Transverse colon (tissue), 4 donors: ENCODE measurements around the gene EIF6. TPM values are rescaled to one million over a fixed set of nuclear protein-coding genes. Genes with fewer than 3 reads are reported as not detected.

Experiments
- DNase-seq: peaks from one replicate; pipeline ENCODE4 v3.0.0-alpha.2; 2019
- H3K27ac ChIP-seq, 4 donors: fragments of 200-600 bp; sonication (generic); 2 replicates each; pipeline ENCODE4 v1.5.1; 2016 to 2018; ENCODE audit warnings: inconsistent platforms in 4 of 4
- H3K27me3 ChIP-seq: fragments of 200-600 bp; sonication (generic); 2 replicates; pipeline ENCODE4 v1.5.1; 2017; ENCODE audit warnings: inconsistent platforms
- H3K36me3 ChIP-seq, 4 donors: fragments of 200-600 bp; sonication (generic); 2 replicates each; pipeline ENCODE4 v1.5.1; 2017 to 2019; ENCODE audit warnings: inconsistent platforms in 4 of 4
- H3K4me1 ChIP-seq, 4 donors: fragments of 200-600 bp; sonication (generic); 2 replicates each; pipeline ENCODE4 v1.5.1; 2017 to 2020; ENCODE audit warnings: inconsistent platforms in 4 of 4
- H3K4me3 ChIP-seq, 4 donors: fragments of 200-600 bp; sonication (generic); 1 replicate in 1 of 4; 2 replicates in 3 of 4; pipeline versions ENCODE4 v1.5.1 to v1.6.1; 2017 to 2019; ENCODE audit warnings: inconsistent platforms in 4 of 4
- H3K9me3 ChIP-seq, 2 donors: fragments of 200-600 bp; sonication (generic); 2 replicates each; pipeline ENCODE4 v1.5.1; 2017 to 2019; ENCODE audit warnings: inconsistent platforms in 2 of 2
- CTCF ChIP-seq, 5 experiments: fragments of 200-600 bp in 3 of 5; fragments of 450-650 bp in 2 of 5; sonication (generic) in 3 of 5; IDR thresholded peaks; 1 replicate in 2 of 5; 2 replicates in 3 of 5; pipeline ENCODE4 v1.5.1; 2016 to 2017; ENCODE audit warnings: antibody characterized with exemption in 5 of 5, inconsistent platforms in 3 of 5, mild to moderate bottlenecking in 2 of 5, moderate library complexity in 1 of 5
- EP300 ChIP-seq: sonication (generic); formaldehyde crosslinking; IDR thresholded peaks from one replicate; pipeline ENCODE4 v1.6.1; 2017; ENCODE audit warnings: antibody characterized with exemption, low read depth
- POLR2A ChIP-seq: fragments of 450-650 bp; IDR thresholded peaks from one replicate; pipeline ENCODE4 v1.6.1; 2016; ENCODE audit warnings: antibody characterized with exemption, mild to moderate bottlenecking, moderate library complexity
- POLR2AphosphoS5 ChIP-seq, 3 donors: sonication (generic); formaldehyde crosslinking; IDR thresholded peaks; one replicate each; pipeline ENCODE4 v1.6.1; 2016; ENCODE audit warnings: antibody characterized with exemption in 3 of 3
- WGBS, 2 donors: methylation state at CpG; one replicate each; pipeline ENCODE4 v1.1.5; 2018; ENCODE audit warnings: low coverage in 1 of 2; 5-methylcytosine and 5-hydroxymethylcytosine counted together
- in situ Hi-C, 4 donors: fragments of 200-750 bp; cut with MboI; loops; one replicate each; pipeline versions ENCODE4 v1.15.0 to v1.15.1; 2017; ENCODE audit warnings: low sequenced_read_pairs in 3 of 4, low pct_ligation_motif_present in 1 of 4, low pct_unique_long_range_greater_than_20kb in 1 of 4
- intact Hi-C: fragments of 100-400 bp; cut with DNase I; formaldehyde crosslinking; loops from one replicate; pipeline ENCODE4 v1.15.1; 2023; ENCODE audit warnings: low total_unique reads
- total RNA-seq, 4 donors: library from RNA; depleted of rRNA; stranded (reverse); fragments of >200 nt; gene quantifications; one replicate each; pipeline ENCODE4 v1.1.0, GENCODE V29; 2016

Gene EIF6
- total RNA-seq, 4 donors from 2014 or later: 54.9 to 168 (median 100) TPM

GRCh38 chr20:35283441-35284266 lies 918 bp downstream of the EIF6 start:
- intact Hi-C loops (no loop called here), in situ Hi-C loops (no loop called here)
- TF ChIP-seq CTCF (IDR thresholded peaks at IDR 0.05) (no peak), POLR2AphosphoS5 (IDR thresholded peaks at IDR 0.05) (peak in 1 of 3 donors; percentile 69), EP300 (no peak), POLR2A (peak; percentile 18)
- no peak for DNase-seq
- Histone ChIP-seq H3K27ac (peak overlapping the region; percentile 87 to 90 (median 89)), H3K27me3 (no peaks in the 10 kb centered on the region), H3K9me3 (no peaks in the 10 kb centered on the region), H3K4me1 (peaks cover 10 to 32% (median 21%) of the 10 kb centered on the region in 4 donors), H3K36me3 (peaks cover 0 to 19% (median 0%) of the 10 kb centered on the region in 4 donors), H3K4me3 (peak overlapping the region; percentile 74 to 95 (median 85))
- WGBS, 2 donors: 14 to 25% methylated on average over 6 to 24 of the region's 24 CpGs

- 95 to 97% methylated on average over 4 to 10 of the region's 10 CpGs for WGBS, 2 donors
- intact Hi-C loops: no loop called here
- H3K9me3 ChIP-seq: no peaks in the 10 kb centered on the region
- no peak overlapping the region for H3K27ac ChIP-seq
- TF ChIP-seq EP300: no peak
- peaks cover 0 to 21% (median 0%) of the 10 kb centered on the region in 4 donors for H3K36me3 ChIP-seq
- no peak overlapping the region for H3K4me3 ChIP-seq
- peaks cover 15 to 42% (median 33%) of the 10 kb centered on the region in 4 donors for H3K4me1 ChIP-seq
- DNase-seq: no peak
- no peaks in the 10 kb centered on the region for H3K27me3 ChIP-seq
- in situ Hi-C loops: no loop called here
Observed at GRCh38 chr20:35281506-35282101, 3.0 kb downstream of the EIF6 start.

- peaks cover 0 to 21% (median 0%) of the 10 kb centered on the region in 4 donors for H3K36me3 ChIP-seq
- H3K4me1 ChIP-seq: peaks cover 18 to 43% (median 40%) of the 10 kb centered on the region in 4 donors
- no peak overlapping the region for H3K27ac ChIP-seq
- H3K4me3 ChIP-seq: no peak overlapping the region
- H3K9me3 ChIP-seq: no peaks in the 10 kb centered on the region
- no peak for DNase-seq
- WGBS, 2 donors: 96% methylated on average over 6 of the region's 6 CpGs; no CpG with 5 or more reads in 1 of the 2 donors
- TF ChIP-seq POLR2A (no peak), CTCF (IDR thresholded peaks at IDR 0.05) (no peak), POLR2AphosphoS5 (IDR thresholded peaks at IDR 0.05) (no peak), EP300 (no peak)
- in situ Hi-C loops (no loop called here), intact Hi-C loops (no loop called here)
- H3K27me3 ChIP-seq: no peaks in the 10 kb centered on the region
Observed at GRCh38 chr20:35280523-35280922, 4.0 kb downstream of the EIF6 start.

GRCh38 chr20:35279533-35280174 lies 4.9 kb downstream of the EIF6 start:
- no peaks in the 10 kb centered on the region for H3K27me3 ChIP-seq
- no peak for TF ChIP-seq EP300
- TF ChIP-seq POLR2A: no peak
- TF ChIP-seq CTCF (IDR thresholded peaks at IDR 0.05): no peak
- TF ChIP-seq POLR2AphosphoS5 (IDR thresholded peaks at IDR 0.05): no peak
- H3K36me3 ChIP-seq: peaks cover 0 to 21% (median 0%) of the 10 kb centered on the region in 4 donors
- in situ Hi-C loops: no loop called here
- H3K4me3 ChIP-seq: no peak overlapping the region
- H3K27ac ChIP-seq: no peak overlapping the region
- intact Hi-C loops: loop anchor here (10.0 kb wide), 1 partner anchor 135 kb away; the partner anchor contains the start of gene EDEM2
- 92 to 100% methylated on average over 2 to 7 of the region's 7 CpGs for WGBS, 2 donors
- DNase-seq: no peak
- H3K9me3 ChIP-seq: no peaks in the 10 kb centered on the region
- peaks cover 12 to 36% (median 32%) of the 10 kb centered on the region in 4 donors for H3K4me1 ChIP-seq
